ENCODE data around the gene MARCKSL1.
A peak's percentile ranks its signal among the peaks of the same experiment; 100 is the strongest.
"Not testable (repeated sequence)": the region's sequence is repeated elsewhere in the genome, so short reads cannot be mapped to it uniquely, and the experiment has no call there.

The MARCKSL1 gene

GRCh38 chr1:32332290-32333079 is 3.5 kb downstream of the MARCKSL1 start:
- DNase-seq (ENCODE audit: low spot score) = no peak

GRCh38 chr1:32331549-32331948 is 4.5 kb downstream of the MARCKSL1 start:
- peak; percentile 47 for DNase-seq (ENCODE audit: low spot score)

GRCh38 chr1:32330558-32331151 is 5.4 kb downstream of the MARCKSL1 start:
- DNase-seq (ENCODE audit: low spot score) = no peak

- no peak for DNase-seq (ENCODE audit: low spot score)
Measured at GRCh38 chr1:32329931-32330466, 6.0 kb downstream of the MARCKSL1 start.

GRCh38 chr1:32327204-32327603 is 8.8 kb downstream of the MARCKSL1 start:
- no peak for DNase-seq (ENCODE audit: low spot score)

- DNase-seq (ENCODE audit: low spot score) = no peak
Measured at GRCh38 chr1:32321712-32322291, 14.2 kb downstream of the MARCKSL1 start.

- DNase-seq (ENCODE audit: low spot score) = no peak
Measured at GRCh38 chr1:32318127-32318869, 17.7 kb downstream of the MARCKSL1 start.

GRCh38 chr1:32316903-32317277 is 19.1 kb downstream of the MARCKSL1 start:
- DNase-seq (ENCODE audit: low spot score) = no peak

GRCh38 chr1:32311709-32312393 is 24.2 kb downstream of the MARCKSL1 start:
- DNase-seq (ENCODE audit: low spot score) = no peak

- no peak for DNase-seq (ENCODE audit: low spot score)
Measured at GRCh38 chr1:32309960-32310359, 26.1 kb downstream of the MARCKSL1 start.

- DNase-seq (ENCODE audit: low spot score) = no peak
Measured at GRCh38 chr1:32307324-32307723, 28.7 kb downstream of the MARCKSL1 start.

GRCh38 chr1:32305310-32305709 is 30.7 kb downstream of the MARCKSL1 start:
- DNase-seq (ENCODE audit: low spot score) = no peak

- no peak for DNase-seq (ENCODE audit: low spot score)
Measured at GRCh38 chr1:32303997-32304622, 31.9 kb downstream of the MARCKSL1 start.

- no peak for DNase-seq (ENCODE audit: low spot score)
Measured at GRCh38 chr1:32303358-32303757, 32.7 kb downstream of the MARCKSL1 start.

- DNase-seq (ENCODE audit: low spot score) = no peak
Measured at GRCh38 chr1:32299327-32299726, 36.7 kb downstream of the MARCKSL1 start.

- not testable (repeated sequence) for DNase-seq (ENCODE audit: low spot score)
Measured at GRCh38 chr1:32298211-32298610, 37.8 kb downstream of the MARCKSL1 start.

GRCh38 chr1:32291708-32292538 is 44.1 kb downstream of the MARCKSL1 start, which contains the start of gene HDAC1:
HDAC1 (plus strand) TSS chr1:32292083; CDS start chr1:32292170, 87 bp downstream.
- DNase-seq (ENCODE audit: low spot score) = peak; percentile 94

- no peak for DNase-seq (ENCODE audit: low spot score)
Measured at GRCh38 chr1:32291145-32291707, 44.8 kb downstream of the MARCKSL1 start.

- DNase-seq (ENCODE audit: low spot score) = no peak
Measured at GRCh38 chr1:32289256-32289655, 46.8 kb downstream of the MARCKSL1 start.

GRCh38 chr1:32286763-32287162 is 49.3 kb downstream of the MARCKSL1 start:
- no peak for DNase-seq (ENCODE audit: low spot score)

Data from ecto neural progenitor cell (in vitro differentiated cells).